Activated naive CD4-positive, alpha-beta T cell treated with anti-CD3 and anti-CD28 coated beads, Interleukin-2, amount 50 U/mL, for 24 hours (primary cell): ENCODE data around the gene SLX4IP.

Experiments
- H3K27ac Mint-ChIP-seq: one replicate; pipeline ENCODE4 v1.8.0; 2021; ENCODE audit warnings: mild to moderate bottlenecking, mixed read lengths
- H3K27me3 Mint-ChIP-seq: one replicate; pipeline ENCODE4 v1.8.0; 2021; ENCODE audit warnings: mixed read lengths
- H3K36me3 Mint-ChIP-seq: one replicate; pipeline ENCODE4 v1.8.0; 2021; ENCODE audit warnings: mixed read lengths
- H3K4me1 Mint-ChIP-seq: one replicate; pipeline ENCODE4 v1.8.0; 2021; ENCODE audit warnings: mixed read lengths
- H3K4me3 Mint-ChIP-seq: one replicate; pipeline ENCODE4 v1.8.0; 2021; ENCODE audit warnings: mild to moderate bottlenecking, mixed read lengths
- H3K9me3 Mint-ChIP-seq: one replicate; pipeline ENCODE4 v1.8.0; 2021; ENCODE audit warnings: mixed read lengths

SLX4IP gene

GRCh38 chr20:10668677-10669368, 233.7 kb downstream of the SLX4IP start:
- Mint-ChIP-seq H3K9me3 (no peaks in the 10 kb centered on the region), H3K27ac (no peak overlapping the region), H3K4me1 (peaks cover 19% of the 10 kb centered on the region), H3K4me3 (no peak overlapping the region), H3K27me3 (peaks cover 33% of the 10 kb centered on the region), H3K36me3 (no peaks in the 10 kb centered on the region)

DNA sequence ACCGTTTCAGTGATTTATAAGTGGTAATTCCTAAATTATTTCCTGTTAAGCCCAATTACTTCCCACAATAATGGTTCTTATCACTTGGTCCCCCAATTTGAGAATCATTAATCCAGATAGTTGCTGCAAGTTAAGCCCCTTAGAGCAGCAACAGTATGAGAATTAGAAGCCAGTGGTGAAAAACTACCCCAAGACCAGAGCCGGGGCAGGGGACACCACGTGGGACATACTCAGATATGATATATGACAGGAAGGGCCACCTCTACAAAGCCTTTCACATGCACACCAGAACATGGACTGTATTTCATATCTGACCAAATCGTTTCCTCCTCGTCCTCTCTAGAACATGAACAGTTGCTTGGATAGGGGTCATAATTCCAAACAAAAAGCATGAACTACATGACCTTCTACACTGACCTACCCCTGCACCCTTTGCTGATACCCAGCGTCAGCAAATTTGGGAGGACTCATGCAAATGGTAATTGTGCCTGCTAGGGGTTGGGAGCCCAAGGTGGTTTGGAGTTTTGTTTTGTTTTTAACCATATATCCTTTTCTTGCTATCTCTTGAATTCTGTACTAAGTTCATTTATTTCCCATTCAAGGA, 234.8 kb downstream of the SLX4IP start:
- no peaks in the 10 kb centered on the region for H3K36me3 Mint-ChIP-seq
- no peak overlapping the region for H3K27ac Mint-ChIP-seq
- peaks cover 32% of the 10 kb centered on the region for H3K27me3 Mint-ChIP-seq
- H3K4me3 Mint-ChIP-seq, result no peak overlapping the region
- H3K4me1 Mint-ChIP-seq, result peaks cover 21% of the 10 kb centered on the region
- H3K9me3 Mint-ChIP-seq, result no peaks in the 10 kb centered on the region

GRCh38 chr20:10670501-10671220, 235.6 kb downstream of the SLX4IP start:
- Mint-ChIP-seq H3K4me3 (no peak overlapping the region), H3K27ac (no peak overlapping the region), H3K27me3 (peaks cover 37% of the 10 kb centered on the region), H3K36me3 (no peaks in the 10 kb centered on the region), H3K4me1 (peaks cover 24% of the 10 kb centered on the region), H3K9me3 (no peaks in the 10 kb centered on the region)

GRCh38 chr20:10671221-10671918, 236.3 kb downstream of the SLX4IP start:
- Mint-ChIP-seq H3K9me3 (no peaks in the 10 kb centered on the region), H3K27me3 (peaks cover 36% of the 10 kb centered on the region), H3K4me3 (peak overlapping the region; percentile 11), H3K4me1 (peaks cover 24% of the 10 kb centered on the region), H3K27ac (no peak overlapping the region), H3K36me3 (no peaks in the 10 kb centered on the region)

DNA sequence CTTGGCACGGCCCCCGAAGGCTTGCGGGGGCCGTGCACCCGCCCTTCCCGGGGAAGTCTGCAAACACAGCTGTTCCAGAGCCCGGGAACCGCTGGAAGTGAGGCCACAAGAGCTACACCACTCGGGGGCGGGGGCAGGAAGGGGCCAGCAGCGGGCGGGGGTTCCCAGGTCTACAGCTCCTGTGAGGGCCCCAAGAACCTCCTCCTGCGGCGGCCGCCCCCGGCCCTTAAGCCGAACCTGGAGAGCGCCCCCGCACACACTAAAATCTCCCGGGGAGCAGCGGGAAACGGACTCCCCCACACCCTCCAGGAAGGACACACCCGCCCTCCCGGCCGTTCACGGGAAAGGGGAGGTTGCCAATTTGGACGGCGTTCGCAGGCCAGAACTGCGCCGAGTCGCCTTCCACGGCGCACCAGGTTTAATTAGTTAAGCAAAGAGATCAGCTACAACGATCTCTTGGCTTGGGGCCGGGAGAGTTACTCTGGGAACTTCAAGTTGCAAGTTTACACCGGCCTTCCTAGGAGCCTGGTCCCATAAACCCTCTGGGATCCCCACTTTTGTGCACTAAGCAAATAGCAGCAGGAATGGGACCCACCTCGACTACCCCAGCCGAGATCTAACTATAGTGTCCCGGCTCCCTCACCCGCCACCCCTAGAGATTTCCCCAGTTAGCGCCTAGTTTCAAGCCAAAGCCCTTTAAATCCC, 237.0 kb downstream of the SLX4IP start:
- Mint-ChIP-seq H3K27me3 (peaks cover 43% of the 10 kb centered on the region), H3K9me3 (no peaks in the 10 kb centered on the region), H3K27ac (no peak overlapping the region)

DNA sequence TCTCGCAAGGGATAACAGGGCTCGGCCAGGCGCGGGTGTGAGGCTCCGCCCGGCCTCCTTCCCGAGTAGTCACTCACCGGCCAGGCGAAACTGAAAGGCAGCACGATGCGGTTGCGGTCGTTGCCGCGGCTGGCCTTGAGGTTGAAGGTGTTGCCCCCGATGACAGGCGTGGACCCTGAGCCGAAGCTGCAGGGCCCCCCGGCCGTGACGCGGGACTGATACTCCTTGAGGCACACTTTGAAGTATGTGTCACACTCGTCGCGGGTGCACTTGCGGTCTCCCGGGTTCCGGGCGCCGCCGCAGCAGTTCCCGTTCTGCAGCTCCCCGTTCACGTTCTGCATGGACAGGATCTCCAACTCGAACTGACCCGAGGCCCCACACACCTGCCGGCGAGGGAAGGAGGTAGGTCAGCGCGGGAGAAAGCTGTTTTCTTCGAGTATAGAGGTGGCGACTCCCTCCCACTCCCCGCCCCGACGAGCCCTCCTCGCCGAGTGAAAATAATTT, 237.6 kb downstream of the SLX4IP start:
- no peaks in the 10 kb centered on the region for H3K9me3 Mint-ChIP-seq
- no peak overlapping the region for H3K27ac Mint-ChIP-seq
- peaks cover 24% of the 10 kb centered on the region for H3K4me1 Mint-ChIP-seq
- H3K36me3 Mint-ChIP-seq, result no peaks in the 10 kb centered on the region
- H3K27me3 Mint-ChIP-seq, result peaks cover 45% of the 10 kb centered on the region
- H3K4me3 Mint-ChIP-seq, result peak overlapping the region; percentile 74

More for the DNA sequence above, 237.0 kb downstream of the SLX4IP start:
- Mint-ChIP-seq H3K36me3 (no peaks in the 10 kb centered on the region), H3K4me3 (peak overlapping the region; percentile 74), H3K4me1 (peaks cover 24% of the 10 kb centered on the region)

- H3K4me1 Mint-ChIP-seq, result peaks cover 24% of the 10 kb centered on the region
- H3K27me3 Mint-ChIP-seq, result peaks cover 48% of the 10 kb centered on the region
- no peak overlapping the region for H3K27ac Mint-ChIP-seq
- H3K9me3 Mint-ChIP-seq, result no peaks in the 10 kb centered on the region
- peak overlapping the region; percentile 84 for H3K4me3 Mint-ChIP-seq
- H3K36me3 Mint-ChIP-seq, result no peaks in the 10 kb centered on the region
These were observed 238.2 kb downstream of the SLX4IP start for GRCh38 chr20:10673176-10673841.

DNA sequence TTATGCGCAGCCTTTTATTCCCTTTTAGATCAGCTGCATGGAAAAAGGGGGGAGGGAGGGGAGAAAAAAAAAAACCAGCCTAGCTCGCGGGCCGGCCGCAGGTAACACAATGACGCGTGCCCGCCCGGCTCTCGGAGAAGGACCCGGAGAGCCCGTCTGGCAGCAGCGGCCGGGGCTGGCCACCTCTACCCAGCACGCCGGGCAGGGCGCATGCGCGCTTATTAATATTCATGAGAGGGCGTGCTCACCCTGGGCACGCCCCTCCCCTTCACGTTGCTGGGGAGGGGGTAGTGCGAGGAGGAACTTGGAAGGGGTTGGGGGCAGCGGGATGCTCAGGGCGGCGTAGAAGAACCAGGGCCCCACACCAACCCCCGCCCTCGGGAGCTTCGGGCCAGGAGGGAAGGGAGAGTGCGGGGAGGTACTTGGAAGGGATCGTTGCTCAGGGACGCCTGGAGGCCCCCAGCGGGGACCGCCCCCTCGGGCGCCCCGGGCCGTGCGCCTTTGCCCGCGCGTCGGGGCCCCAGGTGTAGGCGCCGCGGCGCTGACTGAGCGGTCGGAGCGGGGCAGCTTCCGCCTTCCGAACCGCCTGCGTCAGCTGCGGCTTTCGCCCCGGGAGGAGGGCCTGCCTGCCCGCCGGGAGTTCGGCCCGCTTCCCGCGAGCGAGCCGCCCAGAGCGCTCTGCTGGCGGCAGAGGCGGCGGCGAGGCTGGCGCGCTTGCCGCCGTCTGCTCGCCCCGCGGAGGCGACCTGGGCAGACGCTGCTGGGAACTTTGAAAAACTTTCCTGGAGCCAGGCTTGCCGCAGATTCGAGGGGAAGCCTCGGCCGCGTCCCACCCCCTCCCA, 239.0 kb downstream of the SLX4IP start, which contains the start of gene JAG1:
Gene JAG1 (minus strand): TSS at position 158 of the 842 bp plus-strand sequence. CDS start 469 bp downstream, outside the sequence.
- Mint-ChIP-seq H3K27me3 (peaks cover 48% of the 10 kb centered on the region), H3K9me3 (no peaks in the 10 kb centered on the region), H3K4me3 (peak within 1 kb of the TSS; percentile 84), H3K36me3 (no peaks in the 10 kb centered on the region), H3K4me1 (peaks cover 24% of the 10 kb centered on the region), H3K27ac (no peak within 1 kb of the TSS)

DNA sequence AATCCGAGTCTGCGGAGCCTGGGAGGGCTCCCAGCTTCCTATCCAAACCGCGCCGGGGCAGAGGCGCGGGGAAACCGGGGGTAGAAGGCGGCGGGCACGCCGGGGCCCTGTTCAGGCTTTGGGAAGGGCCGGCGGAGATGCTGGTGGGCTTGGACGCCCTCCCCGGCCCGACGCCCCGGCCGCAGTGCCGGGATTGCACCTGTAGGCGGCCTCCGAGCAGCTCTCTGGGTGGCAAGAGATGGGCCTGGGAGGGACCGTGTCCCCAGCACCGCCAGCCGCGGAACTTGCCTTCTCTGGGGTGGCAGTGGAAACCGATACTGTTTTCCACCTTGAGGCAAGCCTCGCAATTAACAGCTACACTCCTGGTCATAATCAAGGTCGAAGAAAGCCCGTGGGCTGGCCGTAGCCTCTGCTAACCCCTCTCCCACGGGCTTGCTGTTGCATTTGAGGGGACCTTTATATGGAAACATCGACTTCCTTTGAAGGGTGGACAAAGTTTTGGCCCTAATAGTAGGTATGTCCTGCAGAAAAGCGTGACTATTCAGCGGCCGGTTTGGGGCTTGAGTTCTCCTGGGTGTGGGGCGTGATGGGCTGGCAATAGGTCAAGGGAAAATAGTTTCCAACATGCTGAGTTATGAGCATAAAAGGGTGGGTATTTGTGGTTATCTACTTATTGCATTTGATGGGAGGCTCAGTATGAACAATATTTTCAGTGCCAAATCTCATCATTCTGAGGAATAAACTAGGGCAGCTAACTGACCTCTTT, 239.8 kb downstream of the SLX4IP start:
- H3K27me3 Mint-ChIP-seq, result peaks cover 47% of the 10 kb centered on the region
- H3K36me3 Mint-ChIP-seq, result no peaks in the 10 kb centered on the region
- H3K4me1 Mint-ChIP-seq, result peaks cover 24% of the 10 kb centered on the region
- no peaks in the 10 kb centered on the region for H3K9me3 Mint-ChIP-seq
- H3K4me3 Mint-ChIP-seq, result peak overlapping the region; percentile 76
- H3K27ac Mint-ChIP-seq, result no peak overlapping the region

- Mint-ChIP-seq H3K27me3 (peaks cover 41% of the 10 kb centered on the region), H3K27ac (no peak overlapping the region), H3K36me3 (no peaks in the 10 kb centered on the region), H3K4me1 (peaks cover 24% of the 10 kb centered on the region), H3K9me3 (no peaks in the 10 kb centered on the region), H3K4me3 (peak overlapping the region; percentile 76)
These were observed 240.3 kb downstream of the SLX4IP start for GRCh38 chr20:10675450-10675848.

GRCh38 chr20:10676518-10676917, 241.4 kb downstream of the SLX4IP start:
- Mint-ChIP-seq H3K4me3 (no peak overlapping the region), H3K27me3 (peaks cover 34% of the 10 kb centered on the region), H3K36me3 (no peaks in the 10 kb centered on the region), H3K9me3 (no peaks in the 10 kb centered on the region), H3K4me1 (peaks cover 20% of the 10 kb centered on the region), H3K27ac (no peak overlapping the region)
